ENCODE measurements around the gene CACNA1A. TPM values are rescaled to one million over a fixed set of nuclear protein-coding genes. Genes with fewer than 3 reads are reported as not detected.

CACNA1A gene
- polyA plus RNA-seq, 2 of the 4 experiments (the other 2 are of a cell fraction), result 0.27 to 0.71 TPM

DNA sequence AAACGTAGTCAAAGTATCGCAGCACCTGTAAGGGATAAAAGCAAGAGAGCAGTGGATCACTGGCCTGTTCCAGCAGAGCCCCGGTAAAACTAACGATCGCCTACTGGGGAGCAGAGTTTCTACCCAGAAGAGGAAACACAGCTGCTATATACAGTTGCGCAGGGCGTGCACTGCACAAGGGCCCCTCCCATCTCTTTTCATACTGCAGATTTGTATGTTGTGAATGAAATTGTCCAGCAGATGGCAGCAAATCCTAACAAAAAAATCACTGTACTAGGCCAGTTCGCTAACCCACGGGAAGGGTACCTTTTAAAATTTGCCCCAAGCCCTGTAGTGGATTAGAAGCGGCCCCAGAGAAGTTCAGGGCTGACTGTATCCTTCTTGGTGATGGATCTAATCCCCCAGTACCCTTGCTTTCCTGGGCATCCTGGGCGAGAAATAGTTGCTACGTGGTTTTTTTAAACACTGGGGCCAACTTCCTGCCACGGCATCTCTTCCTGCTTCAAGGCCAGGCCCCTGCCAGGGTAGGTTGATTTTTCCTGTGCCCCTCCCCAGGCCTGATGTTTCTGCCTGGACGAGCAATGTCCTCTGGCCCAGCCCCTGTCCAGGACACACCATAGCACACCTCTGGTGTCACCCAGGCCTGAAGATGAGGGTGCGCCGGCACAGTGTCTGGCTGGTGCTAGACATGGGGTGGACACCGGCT lies 229.0 kb downstream of the CACNA1A start:
- H3K4me2 ChIP-seq, result peak overlapping the region; percentile 49
- no peak for FAIRE-seq
- POLR2A ChIA-PET, result interaction anchor here (1.4 kb wide), 1 partner anchor 312 kb away, joined by 4 read pairs; no protein-coding TSS in a partner anchor

DNA sequence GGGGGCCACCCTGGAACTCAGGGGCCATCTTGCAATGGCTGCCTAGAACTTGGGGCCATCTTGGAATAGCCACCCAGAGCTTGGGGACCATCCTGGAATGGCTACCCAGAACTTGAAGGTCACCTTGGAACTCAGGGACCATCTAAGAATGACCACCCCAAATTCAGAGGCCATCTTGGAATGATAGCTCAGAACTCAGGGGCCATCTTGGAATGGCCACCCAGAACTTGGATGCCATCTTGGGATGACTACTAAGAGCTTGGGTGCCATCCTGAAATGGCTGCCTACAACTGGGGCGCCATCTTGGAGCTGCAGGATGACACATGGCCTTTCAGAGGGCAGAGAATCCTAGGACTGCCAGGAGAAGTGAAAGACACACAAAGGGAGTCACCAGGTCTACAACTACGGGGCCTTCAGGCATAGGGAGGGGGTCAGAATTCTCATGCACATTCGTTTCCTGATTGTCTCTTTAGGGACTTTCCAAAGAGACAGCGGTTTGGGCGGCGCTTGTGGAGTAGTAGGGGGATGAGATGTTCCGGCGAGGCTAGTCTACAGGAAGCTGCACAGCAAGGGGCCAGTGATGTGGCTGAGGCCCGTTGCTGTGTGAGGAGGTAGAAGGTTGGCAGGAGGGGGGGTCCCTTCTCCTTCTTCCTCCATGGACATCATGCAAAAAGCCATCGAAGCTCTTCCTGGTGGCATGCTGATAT lies 231.1 kb downstream of the CACNA1A start:
- DNase-seq (ENCODE audit: low read depth in 1 of 2, low spot score in 1 of 2) (no peak), ATAC-seq (no peak), FAIRE-seq (no peak)
- Histone ChIP-seq H3K9me3 (no peaks in the 10 kb centered on the region), H3K27ac (no peak overlapping the region), H3K4me1 (no peaks in the 10 kb centered on the region), H3K4me2 (no peak overlapping the region), H3K4me3 (no peak overlapping the region)
- 68% methylated on average over 9 of the region's 10 CpGs for WGBS (ENCODE audit: missing lambda C conversion rate)
- TF ChIP-seq HOXA7 (CRISPR knock-in tag; IDR thresholded peaks at IDR 0.05) (no peak), EHF (CRISPR knock-in tag; IDR thresholded peaks at IDR 0.05) (no peak), FOSL2 (IDR thresholded peaks at IDR 0.05) (no peak), FOSL2 (CRISPR knock-in tag; IDR thresholded peaks at IDR 0.05) (no peak), EP300 (IDR thresholded peaks at IDR 0.05) (no peak), MAFK (IDR thresholded peaks at IDR 0.05; ENCODE audit: partially characterized antibody) (no peak), BHLHE40 (IDR thresholded peaks at IDR 0.05; ENCODE audit: low read depth, low read length) (no peak)
- TF ChIP-seq, protein P1, sequence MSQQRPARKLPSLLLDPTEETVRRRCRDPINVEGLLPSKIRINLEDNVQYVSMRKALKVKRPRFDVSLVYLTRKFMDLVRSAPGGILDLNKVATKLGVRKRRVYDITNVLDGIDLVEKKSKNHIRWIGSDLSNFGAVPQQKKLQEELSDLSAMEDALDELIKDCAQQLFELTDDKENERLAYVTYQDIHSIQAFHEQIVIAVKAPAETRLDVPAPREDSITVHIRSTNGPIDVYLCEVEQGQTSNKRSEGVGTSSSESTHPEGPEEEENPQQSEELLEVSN (IDR thresholded peaks at IDR 0.05; ENCODE audit: borderline replicate concordance, low read depth), result no peak
- ChIA-PET POLR2A (no interaction called here), CTCF (interaction anchor here (1.1 to 1.2 kb wide), 2 partner anchors 314 to 446 kb away, joined by 3 to 8 read pairs; no protein-coding TSS in a partner anchor)

More for the DNA sequence above, 229.0 kb downstream of the CACNA1A start:
- 30% methylated on average over 13 of the region's 17 CpGs for WGBS (ENCODE audit: missing lambda C conversion rate)
- Histone ChIP-seq H3K9me3 (no peaks in the 10 kb centered on the region), H3K4me3 (no peak overlapping the region), H3K27ac (peak overlapping the region in 1 of 2 experiments; percentile 47; a peak in 1 of 6 replicates), H3K4me1 (no peaks in the 10 kb centered on the region)
- TF ChIP-seq SMC3 (IDR thresholded peaks at IDR 0.05) (peak; percentile 54; the same call in 2 of the 3 replicates), RAD21 (conservative IDR thresholded peaks at IDR 0.05 in 1 of 2, IDR thresholded peaks at IDR 0.05 in 1 of 2) (peak; percentile 78 to 80), MYC (IDR thresholded peaks at IDR 0.05; ENCODE audit: borderline replicate concordance, low read length) (no peak), ZNF302 (CRISPR knock-in tag; IDR thresholded peaks at IDR 0.05) (no peak)
- TF ChIP-seq, protein P2, sequence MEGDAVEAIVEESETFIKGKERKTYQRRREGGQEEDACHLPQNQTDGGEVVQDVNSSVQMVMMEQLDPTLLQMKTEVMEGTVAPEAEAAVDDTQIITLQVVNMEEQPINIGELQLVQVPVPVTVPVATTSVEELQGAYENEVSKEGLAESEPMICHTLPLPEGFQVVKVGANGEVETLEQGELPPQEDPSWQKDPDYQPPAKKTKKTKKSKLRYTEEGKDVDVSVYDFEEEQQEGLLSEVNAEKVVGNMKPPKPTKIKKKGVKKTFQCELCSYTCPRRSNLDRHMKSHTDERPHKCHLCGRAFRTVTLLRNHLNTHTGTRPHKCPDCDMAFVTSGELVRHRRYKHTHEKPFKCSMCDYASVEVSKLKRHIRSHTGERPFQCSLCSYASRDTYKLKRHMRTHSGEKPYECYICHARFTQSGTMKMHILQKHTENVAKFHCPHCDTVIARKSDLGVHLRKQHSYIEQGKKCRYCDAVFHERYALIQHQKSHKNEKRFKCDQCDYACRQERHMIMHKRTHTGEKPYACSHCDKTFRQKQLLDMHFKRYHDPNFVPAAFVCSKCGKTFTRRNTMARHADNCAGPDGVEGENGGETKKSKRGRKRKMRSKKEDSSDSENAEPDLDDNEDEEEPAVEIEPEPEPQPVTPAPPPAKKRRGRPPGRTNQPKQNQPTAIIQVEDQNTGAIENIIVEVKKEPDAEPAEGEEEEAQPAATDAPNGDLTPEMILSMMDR (IDR thresholded peaks at IDR 0.05), result peak; percentile 65
- CTCF ChIA-PET, result interaction anchor here (0.6 to 4.5 kb wide), 45 partner anchors 9 to 471 kb away, joined by 3 to 50 read pairs (median 4); no protein-coding TSS in a partner anchor
- ATAC-seq, result peak; percentile 89 to 98
- peak; percentile 47 to 75 for DNase-seq (ENCODE audit: low read depth in 1 of 2, low spot score in 1 of 2)

DNA sequence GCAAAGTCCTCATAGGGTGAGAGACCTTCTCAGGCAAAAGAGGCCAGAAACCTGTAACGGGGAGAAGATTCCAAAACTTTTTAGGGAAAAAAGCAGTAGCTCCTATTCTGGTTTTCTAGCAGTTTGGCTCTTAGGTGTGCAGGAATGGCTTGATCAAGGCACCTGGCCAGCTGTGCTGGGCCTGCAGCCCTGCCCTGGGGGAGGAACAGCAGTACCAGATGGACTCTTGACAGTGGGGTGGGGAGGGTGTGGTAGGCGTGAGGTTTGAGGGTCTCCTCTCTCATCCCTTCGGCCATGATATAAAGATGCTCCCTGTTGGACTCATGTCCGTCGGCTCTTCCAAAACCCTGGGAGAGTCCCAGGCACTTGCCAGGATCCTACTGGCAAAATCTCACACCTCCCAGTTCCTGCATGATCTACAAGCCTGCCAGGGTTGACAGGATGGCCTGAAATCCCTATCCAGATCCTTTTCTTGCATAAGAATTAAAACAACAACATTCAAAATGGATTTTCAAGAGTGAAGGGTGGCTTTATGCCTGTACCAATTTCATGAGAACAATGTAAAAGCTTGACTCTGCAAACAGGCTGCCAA lies 235.7 kb downstream of the CACNA1A start:
- DNase-seq (ENCODE audit: low read depth in 1 of 2, low spot score in 1 of 2) (no peak), FAIRE-seq (no peak), ATAC-seq (no peak)
- H3K9me3 ChIP-seq, result no peaks in the 10 kb centered on the region
- no peaks in the 10 kb centered on the region for H3K4me1 ChIP-seq
- no peak overlapping the region for H3K27ac ChIP-seq
- 74% methylated on average over 5 of the region's 5 CpGs for WGBS (ENCODE audit: missing lambda C conversion rate)
- H3K4me2 ChIP-seq, result no peak overlapping the region
- H3K4me3 ChIP-seq, result no peak overlapping the region
- TF ChIP-seq POLR2AphosphoS2 (conservative IDR thresholded peaks at IDR 0.05; ENCODE audit: low read length), result no peak
- no peak for TF ChIP-seq TP53 (CRISPR knock-in tag; IDR thresholded peaks at IDR 0.05)
- no peak for TF ChIP-seq EHMT2 (IDR thresholded peaks at IDR 0.05; ENCODE audit: low read depth)
- TF ChIP-seq RNF2 (IDR thresholded peaks at IDR 0.05; ENCODE audit: borderline replicate concordance, low read depth), result no peak
- no peak for TF ChIP-seq CHD4 (IDR thresholded peaks at IDR 0.05; ENCODE audit: borderline replicate concordance)
- TF ChIP-seq EHF (CRISPR knock-in tag; IDR thresholded peaks at IDR 0.05), result no peak
- TF ChIP-seq RCOR1 (IDR thresholded peaks at IDR 0.05; ENCODE audit: low read depth, low read length), result no peak
- no peak for TF ChIP-seq HOXB5 (CRISPR knock-in tag; IDR thresholded peaks at IDR 0.05)
- ChIA-PET POLR2A (no interaction called here), CTCF (interaction anchor here (0.6 to 2.4 kb wide), 3 partner anchors 76 to 451 kb away, joined by 3 to 13 read pairs (median 3); no protein-coding TSS in a partner anchor)
